Tibial artery (tissue), 4 donors: ENCODE data around the gene TUBA4B.

Source experiments
- DNase-seq, 2 donors: peaks; one replicate each; pipeline ENCODE4 v3.0.0-alpha.2; 2019
- H3K27ac ChIP-seq, 2 donors: fragments of 200-600 bp; sonication (generic) in 1 of 2; 1 replicate in 1 of 2; 2 replicates in 1 of 2; pipeline ENCODE4 v1.5.1; 2018 to 2019; ENCODE audit warnings: mild to moderate bottlenecking in 1 of 2
- H3K27me3 ChIP-seq, 2 donors: fragments of 200-600 bp; sonication (generic) in 1 of 2; one replicate each; pipeline versions ENCODE4 v1.5.1 to v1.6.0; 2016 to 2019
- H3K36me3 ChIP-seq, 3 donors: fragments of 200-600 bp; sonication (generic) in 2 of 3; one replicate each; pipeline ENCODE4 v1.5.1; 2016 to 2019; ENCODE audit warnings: mild to moderate bottlenecking in 2 of 3
- H3K4me1 ChIP-seq, 4 donors: fragments of 200-600 bp; sonication (generic) in 2 of 4; 1 replicate in 3 of 4; 2 replicates in 1 of 4; pipeline ENCODE4 v1.5.1; 2016 to 2019
- H3K4me3 ChIP-seq, 2 donors: fragments of 200-600 bp; sonication (generic) in 1 of 2; 1 replicate in 1 of 2; 2 replicates in 1 of 2; pipeline ENCODE4 v1.5.1; 2018 to 2019; ENCODE audit warnings: mild to moderate bottlenecking in 2 of 2
- H3K9me3 ChIP-seq, 3 donors: fragments of 200-600 bp; sonication (generic) in 1 of 3; one replicate each; pipeline ENCODE4 v1.5.1; 2016 to 2019
- CTCF ChIP-seq, 2 experiments: fragments of 200-600 bp in 1 of 2; fragments of 450-650 bp in 1 of 2; IDR thresholded peaks; one replicate each; pipeline ENCODE4 v1.5.1; 2017 to 2019; ENCODE audit warnings: antibody characterized with exemption in 2 of 2, mild to moderate bottlenecking in 1 of 2, moderate library complexity in 1 of 2
- intact Hi-C: fragments of 100-400 bp; cut with DNase I; formaldehyde crosslinking; loops from one replicate; pipeline ENCODE4 v1.15.0; 2023; ENCODE audit warnings: low total_unique reads

TUBA4B gene

GRCh38 chr2:219293736-219294231, 40.7 kb downstream of the TUBA4B start:
- H3K27ac ChIP-seq: peak overlapping the region; percentile 78 to 86
- H3K36me3 ChIP-seq: no peaks in the 10 kb centered on the region
- no peak for TF ChIP-seq CTCF (IDR thresholded peaks at IDR 0.05)
- H3K27me3 ChIP-seq: peaks cover 0 to 5% of the 10 kb centered on the region in 2 donors
- intact Hi-C loops: loop anchor here (2.0 to 10.0 kb wide), 3 partner anchors 15 to 241 kb away; partner anchors contain the start of genes ANKZF1, ATG9A and DNAJB2
- DNase-seq: no peak
- no peak overlapping the region for H3K4me3 ChIP-seq
- no peaks in the 10 kb centered on the region for H3K9me3 ChIP-seq
- peaks cover 0 to 36% (median 21%) of the 10 kb centered on the region in 4 donors for H3K4me1 ChIP-seq

DNA sequence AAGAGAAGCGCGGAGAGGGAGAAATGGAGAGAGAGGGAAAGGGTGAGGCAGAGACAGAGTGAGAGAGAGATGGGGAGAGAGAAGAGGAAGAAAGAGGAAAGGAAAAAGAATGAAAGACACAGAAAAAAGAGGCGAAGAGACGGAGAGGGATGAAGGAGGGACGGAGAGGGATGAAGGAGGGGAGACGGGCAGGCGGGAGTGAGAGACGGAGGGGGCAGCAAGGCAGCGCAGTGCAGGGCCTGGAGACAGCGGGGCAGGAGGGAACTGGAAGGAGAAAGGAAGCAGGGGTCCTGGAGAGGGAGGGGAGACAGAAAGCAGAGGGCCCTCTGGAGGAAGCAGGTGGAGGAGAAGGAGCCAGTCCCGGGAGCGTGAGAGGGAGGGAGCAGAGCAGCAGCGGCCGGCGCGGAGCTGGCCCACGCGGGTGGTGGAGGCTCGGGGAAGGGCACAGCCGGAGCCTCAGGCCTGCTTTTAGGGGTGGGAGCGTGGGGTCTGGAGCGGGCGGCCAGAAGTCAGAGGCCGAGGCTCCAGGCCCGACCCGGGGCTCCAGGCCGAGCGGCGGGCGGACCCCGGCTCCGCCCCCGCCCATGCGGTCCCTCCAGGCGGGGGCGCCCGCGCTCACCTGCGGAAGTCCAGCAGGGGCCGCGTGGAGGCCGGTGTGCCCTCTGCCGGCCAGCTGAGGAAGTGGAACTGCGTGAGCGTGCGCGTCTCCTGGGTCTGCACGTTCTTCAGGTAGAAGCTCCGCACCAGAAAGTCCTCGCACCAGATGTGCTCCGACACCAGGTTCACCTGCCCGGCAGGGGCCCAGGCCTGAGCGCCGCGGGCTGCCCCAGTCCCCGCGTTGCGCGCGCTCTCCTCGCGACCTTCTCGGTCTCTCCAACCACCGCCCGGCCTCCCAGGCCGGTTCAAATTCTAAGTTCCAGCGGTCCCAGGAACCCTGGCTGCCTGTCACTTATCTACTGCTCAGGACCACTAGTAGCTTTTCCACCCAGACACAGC, 41.6 kb downstream of the TUBA4B start:
- no peaks in the 10 kb centered on the region for H3K36me3 ChIP-seq
- intact Hi-C loops: loop anchor here (1.0 to 10.0 kb wide), 4 partner anchors 16 to 240 kb away; partner anchors contain the start of genes ANKZF1, ATG9A, DNAJB2 and NHEJ1

DNA sequence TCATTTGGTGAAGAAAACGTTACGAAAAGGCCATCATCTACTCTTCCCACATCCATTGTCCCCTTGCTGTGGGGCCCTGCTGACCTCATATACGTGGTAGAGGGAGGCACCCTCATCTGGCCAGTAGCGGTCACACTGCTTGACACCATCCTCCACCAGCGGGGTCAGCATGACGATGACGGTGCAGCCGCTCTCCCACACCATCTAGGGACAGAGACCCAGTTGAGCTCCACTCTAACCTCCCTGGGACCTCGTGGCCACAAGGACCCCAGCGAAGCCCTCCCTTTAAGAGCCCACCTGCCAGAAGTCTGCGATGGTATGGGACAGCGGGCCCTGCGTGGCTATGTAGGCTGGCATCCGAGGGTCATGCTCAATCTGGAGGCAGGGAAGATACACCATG, 43.1 kb downstream of the TUBA4B start:
- Histone ChIP-seq H3K27ac (no peak overlapping the region), H3K9me3 (no peaks in the 10 kb centered on the region), H3K36me3 (no peaks in the 10 kb centered on the region), H3K4me1 (peaks cover 0 to 22% (median 8%) of the 10 kb centered on the region in 4 donors), H3K27me3 (peaks cover 0 to 22% of the 10 kb centered on the region in 2 donors), H3K4me3 (no peak overlapping the region)
- no peak for TF ChIP-seq CTCF (IDR thresholded peaks at IDR 0.05)
- intact Hi-C loops: loop anchor here (10.0 kb wide), 2 partner anchors 71 to 239 kb away; partner anchors contain the start of genes ANKZF1 and ATG9A
- DNase-seq: no peak

More for the DNA sequence above, 41.6 kb downstream of the TUBA4B start:
- TF ChIP-seq CTCF (IDR thresholded peaks at IDR 0.05): peak; percentile 99 to 100
- H3K4me1 ChIP-seq: peaks cover 0 to 29% (median 14%) of the 10 kb centered on the region in 4 donors
- peaks cover 0 to 12% of the 10 kb centered on the region in 2 donors for H3K27me3 ChIP-seq
- peak overlapping the region; percentile 55 to 61 for H3K4me3 ChIP-seq
- no peaks in the 10 kb centered on the region for H3K9me3 ChIP-seq
- H3K27ac ChIP-seq: peak overlapping the region; percentile 78 to 86
- DNase-seq: peak; percentile 82 to 87

DNA sequence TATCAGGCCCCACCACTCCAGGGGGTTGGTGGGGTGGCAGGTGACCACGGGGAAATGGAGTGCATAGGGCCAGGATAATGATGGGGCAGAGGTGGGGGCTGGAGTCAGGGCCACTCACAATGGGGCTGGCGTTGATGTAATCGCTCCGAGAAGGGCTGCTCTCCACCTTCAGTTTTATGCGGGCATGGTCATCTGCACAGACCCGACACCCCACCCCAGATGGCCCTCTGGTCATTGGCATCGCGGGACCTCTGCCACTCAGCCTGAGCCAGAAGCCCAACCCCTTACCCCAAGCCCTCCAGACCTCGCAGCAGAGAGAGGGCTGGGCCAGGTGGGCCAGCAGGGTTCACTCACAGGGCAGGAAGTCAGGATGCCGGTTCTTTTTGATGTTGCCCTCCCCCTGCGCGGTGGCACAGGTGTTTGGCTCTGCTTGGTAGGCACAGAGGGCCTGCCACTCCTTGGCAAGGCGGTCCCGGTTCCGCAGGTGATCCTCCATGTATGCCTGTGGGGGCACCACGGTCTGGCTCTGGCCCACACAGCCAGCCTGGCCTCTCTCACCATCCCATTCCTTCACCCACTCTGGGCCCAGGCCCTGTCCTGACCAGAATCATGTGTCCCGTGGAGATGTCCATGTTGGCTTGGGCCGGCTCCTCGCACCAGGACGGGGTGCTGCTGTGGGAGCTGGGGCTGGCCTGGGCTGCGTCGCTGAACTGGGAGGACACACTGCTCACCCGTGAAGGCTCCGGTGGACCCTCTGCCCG, 43.8 kb downstream of the TUBA4B start:
- intact Hi-C loops: loop anchor here (10.0 kb wide), 2 partner anchors 72 to 238 kb away; partner anchors contain the start of genes ANKZF1 and ATG9A
- peaks cover 0 to 22% (median 8%) of the 10 kb centered on the region in 4 donors for H3K4me1 ChIP-seq
- DNase-seq: no peak
- H3K36me3 ChIP-seq: no peaks in the 10 kb centered on the region
- H3K27ac ChIP-seq: no peak overlapping the region
- peaks cover 0 to 26% of the 10 kb centered on the region in 2 donors for H3K27me3 ChIP-seq
- TF ChIP-seq CTCF (IDR thresholded peaks at IDR 0.05): no peak
- H3K4me3 ChIP-seq: no peak overlapping the region
- H3K9me3 ChIP-seq: no peaks in the 10 kb centered on the region
